IPS-20b (cell line): ENCODE data around the gene PRUNE2.

Experiments
- H3K27ac ChIP-seq: one replicate; pipeline ENCODE4 v1.5.1; 2013; ENCODE audit warnings: low read length
- H3K27me3 ChIP-seq: 2 replicates; pipeline ENCODE4 v1.6.1; 2013; ENCODE audit warnings: mild to moderate bottlenecking, low read length, inconsistent platforms; ENCODE audit not compliant: insufficient read depth
- H3K36me3 ChIP-seq: 2 replicates; pipeline ENCODE4 v1.6.1; 2013; ENCODE audit warnings: low read depth, mild to moderate bottlenecking, inconsistent platforms, low read length, moderate library complexity; ENCODE audit not compliant: insufficient read depth
- H3K4me1 ChIP-seq: 2 replicates; pipeline ENCODE4 v1.6.1; 2013; ENCODE audit warnings: mild to moderate bottlenecking, control low read depth, inconsistent platforms, low read length, moderate library complexity; ENCODE audit not compliant: insufficient read depth
- H3K4me3 ChIP-seq: 2 replicates; pipeline ENCODE4 v1.5.1; 2013; ENCODE audit warnings: mild to moderate bottlenecking, low read length, inconsistent platforms
- H3K9ac ChIP-seq: 2 replicates; pipeline ENCODE4 v1.6.1; 2013; ENCODE audit warnings: low read depth, mild to moderate bottlenecking, inconsistent platforms, low read length, moderate library complexity
- H3K9me3 ChIP-seq: 2 replicates; pipeline ENCODE4 v1.6.1; 2013; ENCODE audit warnings: mild to moderate bottlenecking, low read depth, low read length, inconsistent platforms; ENCODE audit not compliant: insufficient read depth

Gene PRUNE2

GRCh38 chr9:76616780-76617179 lies 289.1 kb downstream of the PRUNE2 start:
- Histone ChIP-seq H3K9me3 (no peaks in the 10 kb centered on the region), H3K9ac (no peak overlapping the region), H3K27ac (no peak overlapping the region), H3K4me1 (peaks cover 1% of the 10 kb centered on the region; the same call in 1 of the 2 replicates), H3K27me3 (no peaks in the 10 kb centered on the region), H3K36me3 (no peaks in the 10 kb centered on the region), H3K4me3 (no peak overlapping the region)

- Histone ChIP-seq H3K27ac (no peak overlapping the region), H3K4me1 (peaks cover 3% of the 10 kb centered on the region; the same call in 1 of the 2 replicates), H3K9ac (no peak overlapping the region), H3K27me3 (no peaks in the 10 kb centered on the region), H3K4me3 (no peak overlapping the region), H3K36me3 (no peaks in the 10 kb centered on the region), H3K9me3 (no peaks in the 10 kb centered on the region)
These were observed 290.7 kb downstream of the PRUNE2 start for GRCh38 chr9:76615177-76615603.

GRCh38 chr9:76613974-76614373 lies 291.9 kb downstream of the PRUNE2 start:
- Histone ChIP-seq H3K27me3 (no peaks in the 10 kb centered on the region), H3K27ac (no peak overlapping the region), H3K4me3 (no peak overlapping the region), H3K4me1 (peaks cover 3% of the 10 kb centered on the region; the same call in 1 of the 2 replicates), H3K9me3 (no peaks in the 10 kb centered on the region), H3K36me3 (no peaks in the 10 kb centered on the region), H3K9ac (no peak overlapping the region)

GRCh38 chr9:76613150-76613781 lies 292.6 kb downstream of the PRUNE2 start:
- Histone ChIP-seq H3K4me3 (no peak overlapping the region), H3K27ac (no peak overlapping the region), H3K27me3 (no peaks in the 10 kb centered on the region), H3K9ac (no peak overlapping the region), H3K9me3 (no peaks in the 10 kb centered on the region), H3K36me3 (no peaks in the 10 kb centered on the region), H3K4me1 (peaks cover 3% of the 10 kb centered on the region; the same call in 1 of the 2 replicates)

- no peak overlapping the region for H3K27ac ChIP-seq
- peaks cover 3% of the 10 kb centered on the region; the same call in 1 of the 2 replicates for H3K4me1 ChIP-seq
- H3K4me3 ChIP-seq = no peak overlapping the region
- H3K9me3 ChIP-seq = no peaks in the 10 kb centered on the region
- no peak overlapping the region for H3K9ac ChIP-seq
- no peaks in the 10 kb centered on the region for H3K27me3 ChIP-seq
- H3K36me3 ChIP-seq = no peaks in the 10 kb centered on the region
These were observed 295.9 kb downstream of the PRUNE2 start for GRCh38 chr9:76610011-76610352.

GRCh38 chr9:76609285-76610010 lies 296.5 kb downstream of the PRUNE2 start:
- Histone ChIP-seq H3K9ac (no peak overlapping the region), H3K4me1 (peaks cover 3% of the 10 kb centered on the region; the same call in 1 of the 2 replicates), H3K9me3 (no peaks in the 10 kb centered on the region), H3K27ac (no peak overlapping the region), H3K4me3 (no peak overlapping the region), H3K36me3 (no peaks in the 10 kb centered on the region), H3K27me3 (no peaks in the 10 kb centered on the region)

- Histone ChIP-seq H3K9me3 (no peaks in the 10 kb centered on the region), H3K36me3 (no peaks in the 10 kb centered on the region), H3K9ac (no peak overlapping the region), H3K27ac (no peak overlapping the region), H3K4me1 (peaks cover 3% of the 10 kb centered on the region; the same call in 1 of the 2 replicates), H3K4me3 (no peak overlapping the region), H3K27me3 (no peaks in the 10 kb centered on the region)
These were observed 297.2 kb downstream of the PRUNE2 start for GRCh38 chr9:76608575-76609273.

- Histone ChIP-seq H3K27me3 (no peaks in the 10 kb centered on the region), H3K9ac (no peak overlapping the region), H3K36me3 (no peaks in the 10 kb centered on the region), H3K4me3 (no peak overlapping the region), H3K27ac (no peak overlapping the region), H3K4me1 (peaks cover 3% of the 10 kb centered on the region; the same call in 1 of the 2 replicates), H3K9me3 (no peaks in the 10 kb centered on the region)
These were observed 298.0 kb downstream of the PRUNE2 start for GRCh38 chr9:76607730-76608436.

- H3K27ac ChIP-seq = no peak overlapping the region
- no peaks in the 10 kb centered on the region for H3K36me3 ChIP-seq
- peaks cover 4% of the 10 kb centered on the region; the same call in 1 of the 2 replicates for H3K4me1 ChIP-seq
- H3K4me3 ChIP-seq = no peak overlapping the region
- H3K9me3 ChIP-seq = no peaks in the 10 kb centered on the region
- no peak overlapping the region for H3K9ac ChIP-seq
- no peaks in the 10 kb centered on the region for H3K27me3 ChIP-seq
These were observed 300.5 kb downstream of the PRUNE2 start for GRCh38 chr9:76605321-76605900.

- Histone ChIP-seq H3K27me3 (no peaks in the 10 kb centered on the region), H3K4me1 (peaks cover 4% of the 10 kb centered on the region; the same call in 1 of the 2 replicates), H3K36me3 (no peaks in the 10 kb centered on the region), H3K4me3 (no peak overlapping the region), H3K27ac (no peak overlapping the region), H3K9ac (no peak overlapping the region), H3K9me3 (no peaks in the 10 kb centered on the region)
These were observed 301.9 kb downstream of the PRUNE2 start for GRCh38 chr9:76603931-76604570.

GRCh38 chr9:76603448-76603895 lies 302.4 kb downstream of the PRUNE2 start:
- Histone ChIP-seq H3K36me3 (no peaks in the 10 kb centered on the region), H3K4me3 (no peak overlapping the region), H3K27ac (no peak overlapping the region), H3K4me1 (peaks cover 4% of the 10 kb centered on the region; the same call in 1 of the 2 replicates), H3K9me3 (no peaks in the 10 kb centered on the region), H3K27me3 (no peaks in the 10 kb centered on the region), H3K9ac (no peak overlapping the region)
